ENCODE results near the gene SRPK2.

DNA sequence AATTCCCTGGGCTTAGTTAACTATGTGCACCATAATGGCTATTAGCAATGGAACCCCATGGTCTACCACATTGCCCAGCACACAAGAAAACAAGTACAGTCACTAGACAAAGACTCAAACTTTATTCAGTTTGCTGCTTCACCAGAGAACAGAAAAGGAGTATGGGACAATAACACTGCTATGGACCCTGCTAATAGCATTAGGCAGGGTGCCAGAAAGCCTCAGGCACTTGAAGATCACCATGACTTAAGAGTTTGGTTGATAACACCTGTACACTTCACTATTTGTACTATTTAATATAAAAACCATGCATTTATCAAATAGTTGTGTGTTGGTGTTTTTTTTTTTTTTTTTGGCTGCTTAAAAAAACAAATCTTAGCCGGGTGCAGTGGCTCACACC is 215.1 kb downstream of the SRPK2 start:
- TF ChIP-seq CTCF (IDR thresholded peaks at IDR 0.05) (no peak), RAD21 (IDR thresholded peaks at IDR 0.05; ENCODE audit: low read length) (no peak), TAF1 (IDR thresholded peaks at IDR 0.05; ENCODE audit: borderline replicate concordance, low read depth, low read length) (no peak)

Measured in SK-N-SH (cell line).